MM.1S (cell line): ENCODE results near the gene STYX.

Experiments
- DNase-seq: peaks from one replicate; pipeline ENCODE4 v3.0.0-alpha.2; 2015
- H2AFZ ChIP-seq: fragments of 300-600 bp; sonication (generic); 2 replicates; pipeline ENCODE4 v1.6.0; 2016; ENCODE audit warnings: antibody characterized with exemption, low read length
- H3F3A ChIP-seq: fragments of 300-600 bp; sonication (generic); 2 replicates; pipeline ENCODE4 v1.6.1; 2016; ENCODE audit warnings: mild to moderate bottlenecking, antibody characterized with exemption, low read length, moderate library complexity, mixed read lengths; ENCODE audit not compliant: insufficient read depth
- H3K27ac ChIP-seq: fragments of 300-600 bp; sonication (generic); 2 replicates; pipeline ENCODE4 v1.5.1; 2016; ENCODE audit warnings: mild to moderate bottlenecking, low read length
- H3K27me3 ChIP-seq: fragments of 300-600 bp; sonication (generic); replicated peaks from 2 replicates; pipeline ENCODE4 v1.6.0; 2016; ENCODE audit warnings: low read length; ENCODE audit not compliant: insufficient read depth
- H3K36me3 ChIP-seq: fragments of 300-600 bp; sonication (generic); replicated peaks from 2 replicates; pipeline ENCODE4 v1.6.1; 2016; ENCODE audit warnings: mild to moderate bottlenecking, low read length, mixed read lengths; ENCODE audit not compliant: insufficient read depth
- H3K4me1 ChIP-seq: fragments of 300-600 bp; sonication (generic); 2 replicates; pipeline ENCODE4 v1.6.1; 2016; ENCODE audit warnings: low read length, mixed read lengths
- H3K4me2 ChIP-seq: fragments of 300-600 bp; sonication (generic); 2 replicates; pipeline ENCODE4 v1.6.0; 2016; ENCODE audit warnings: low read depth, low read length
- H3K4me3 ChIP-seq: fragments of 300-600 bp; sonication (generic); 2 replicates; pipeline ENCODE4 v1.5.1; 2016; ENCODE audit warnings: low read length, mixed read lengths
- H3K79me2 ChIP-seq: fragments of 300-600 bp; sonication (generic); 2 replicates; pipeline ENCODE4 v1.6.1; 2016; ENCODE audit warnings: mixed run types, low read length, mixed read lengths
- H3K9ac ChIP-seq: fragments of 300-600 bp; sonication (generic); 2 replicates; pipeline ENCODE4 v1.6.1; 2016; ENCODE audit warnings: low read length, mixed read lengths
- H3K9me2 ChIP-seq: fragments of 300-600 bp; sonication (generic); replicated peaks from 2 replicates; pipeline ENCODE4 v1.6.1; 2016; ENCODE audit warnings: mild to moderate bottlenecking, low read length, mixed read lengths; ENCODE audit not compliant: insufficient read depth
- H3K9me3 ChIP-seq: fragments of 300-600 bp; sonication (generic); replicated peaks from 2 replicates; pipeline ENCODE4 v1.6.1; 2016; ENCODE audit warnings: mild to moderate bottlenecking, low read length, mixed read lengths; ENCODE audit not compliant: insufficient read depth
- H4K20me1 ChIP-seq: fragments of 300-600 bp; sonication (generic); 2 replicates; pipeline ENCODE4 v1.6.1; 2016; ENCODE audit warnings: mild to moderate bottlenecking, low read length, moderate library complexity, mixed read lengths; ENCODE audit not compliant: insufficient read depth
- EZH2 ChIP-seq: fragments of 300-600 bp; sonication (generic); optimal IDR thresholded peaks from 2 replicates; pipeline ENCODE3; 2017; ENCODE audit warnings: low read depth, mild to moderate bottlenecking, antibody characterized with exemption, low read length, mixed read lengths
- EZH2phosphoT487 ChIP-seq: fragments of 300-600 bp; sonication (generic); IDR thresholded peaks from 2 replicates; pipeline ENCODE4 v1.6.1; 2018; ENCODE audit warnings: antibody characterized with exemption, low read length
- TF ChIP-seq, protein P1 (sequence below): fragments of 300-600 bp; sonication (generic); IDR thresholded peaks from 2 replicates; pipeline ENCODE4 v1.5.1; 2016; ENCODE audit warnings: antibody characterized with exemption, low read length, mixed read lengths

Gene STYX

GRCh38 chr14:52700701-52701172 is 29.2 kb upstream of the STYX start:
- Histone ChIP-seq H4K20me1 (no peaks in the 10 kb centered on the region), H3K9me2 (no peaks in the 10 kb centered on the region), H2AFZ (no peak overlapping the region), H3K9ac (no peak overlapping the region), H3K4me1 (no peaks in the 10 kb centered on the region), H3K4me2 (no peak overlapping the region), H3F3A (no peaks in the 10 kb centered on the region), H3K79me2 (no peaks in the 10 kb centered on the region), H3K27ac (no peak overlapping the region), H3K4me3 (no peak overlapping the region), H3K9me3 (no peaks in the 10 kb centered on the region), H3K36me3 (no peaks in the 10 kb centered on the region), H3K27me3 (no peaks in the 10 kb centered on the region)
- no peak for DNase-seq
- TF ChIP-seq, protein P1, sequence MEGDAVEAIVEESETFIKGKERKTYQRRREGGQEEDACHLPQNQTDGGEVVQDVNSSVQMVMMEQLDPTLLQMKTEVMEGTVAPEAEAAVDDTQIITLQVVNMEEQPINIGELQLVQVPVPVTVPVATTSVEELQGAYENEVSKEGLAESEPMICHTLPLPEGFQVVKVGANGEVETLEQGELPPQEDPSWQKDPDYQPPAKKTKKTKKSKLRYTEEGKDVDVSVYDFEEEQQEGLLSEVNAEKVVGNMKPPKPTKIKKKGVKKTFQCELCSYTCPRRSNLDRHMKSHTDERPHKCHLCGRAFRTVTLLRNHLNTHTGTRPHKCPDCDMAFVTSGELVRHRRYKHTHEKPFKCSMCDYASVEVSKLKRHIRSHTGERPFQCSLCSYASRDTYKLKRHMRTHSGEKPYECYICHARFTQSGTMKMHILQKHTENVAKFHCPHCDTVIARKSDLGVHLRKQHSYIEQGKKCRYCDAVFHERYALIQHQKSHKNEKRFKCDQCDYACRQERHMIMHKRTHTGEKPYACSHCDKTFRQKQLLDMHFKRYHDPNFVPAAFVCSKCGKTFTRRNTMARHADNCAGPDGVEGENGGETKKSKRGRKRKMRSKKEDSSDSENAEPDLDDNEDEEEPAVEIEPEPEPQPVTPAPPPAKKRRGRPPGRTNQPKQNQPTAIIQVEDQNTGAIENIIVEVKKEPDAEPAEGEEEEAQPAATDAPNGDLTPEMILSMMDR = no peak
- no peak for TF ChIP-seq EZH2

DNA sequence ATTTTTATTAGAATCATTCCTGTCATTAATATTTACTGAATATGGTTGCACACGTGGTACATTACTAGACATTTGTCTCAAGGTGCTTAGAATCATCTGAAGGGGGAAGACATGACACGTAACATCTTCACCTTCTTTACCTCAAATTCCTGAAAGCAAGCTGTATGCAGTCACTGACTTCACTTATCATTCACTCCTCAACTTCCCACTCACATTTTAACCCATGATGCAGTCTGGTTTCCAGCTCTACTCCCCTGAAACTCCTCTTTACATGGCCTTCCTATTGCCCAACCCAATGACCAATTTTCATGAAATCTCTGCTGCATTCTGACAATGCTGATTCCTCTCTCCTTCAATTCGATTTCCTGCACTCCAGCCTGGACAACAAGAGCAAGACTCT is 28.7 kb upstream of the STYX start:
- Histone ChIP-seq H3K4me2 (no peak overlapping the region), H4K20me1 (no peaks in the 10 kb centered on the region), H3K27ac (no peak overlapping the region), H3K9me3 (no peaks in the 10 kb centered on the region), H2AFZ (no peak overlapping the region), H3K36me3 (no peaks in the 10 kb centered on the region), H3K79me2 (no peaks in the 10 kb centered on the region), H3K4me1 (no peaks in the 10 kb centered on the region), H3K9ac (no peak overlapping the region), H3K27me3 (no peaks in the 10 kb centered on the region), H3K4me3 (no peak overlapping the region), H3K9me2 (no peaks in the 10 kb centered on the region), H3F3A (no peaks in the 10 kb centered on the region)
- no peak for DNase-seq
- TF ChIP-seq, protein P1 = no peak
- TF ChIP-seq EZH2phosphoT487 (no peak), EZH2 (no peak)

DNA sequence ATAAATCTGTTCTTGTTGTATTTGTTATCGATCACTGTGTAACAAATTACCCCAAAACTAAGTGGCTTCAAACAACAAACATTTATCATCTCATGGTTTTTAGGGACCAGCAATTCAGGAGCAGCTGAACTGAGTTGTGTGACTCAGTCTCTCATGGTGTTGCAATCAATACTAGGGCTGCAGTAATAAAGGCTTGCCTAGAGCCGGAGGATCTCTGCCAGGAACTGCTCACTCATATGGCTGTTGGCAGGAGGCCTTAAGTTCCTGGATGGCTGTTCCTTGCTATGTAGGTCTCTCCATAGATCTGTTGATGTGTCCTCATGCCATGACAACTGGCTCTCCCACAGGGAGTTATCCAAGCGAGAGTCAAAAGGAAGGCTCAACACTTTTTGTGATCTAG is 26.7 kb upstream of the STYX start:
- Histone ChIP-seq H3K79me2 (peaks cover 13% of the 10 kb centered on the region), H3K9ac (no peak overlapping the region), H3K27me3 (no peaks in the 10 kb centered on the region), H3K9me2 (no peaks in the 10 kb centered on the region), H3K27ac (no peak overlapping the region), H3K9me3 (no peaks in the 10 kb centered on the region), H3K4me1 (no peaks in the 10 kb centered on the region), H3K4me2 (no peak overlapping the region), H3F3A (no peaks in the 10 kb centered on the region), H3K4me3 (no peak overlapping the region), H2AFZ (no peak overlapping the region), H4K20me1 (no peaks in the 10 kb centered on the region), H3K36me3 (no peaks in the 10 kb centered on the region)
- TF ChIP-seq EZH2 = no peak
- TF ChIP-seq, protein P1 = no peak
- no peak for TF ChIP-seq EZH2phosphoT487
- no peak for DNase-seq

GRCh38 chr14:52703664-52704063 is 26.3 kb upstream of the STYX start:
- H4K20me1 ChIP-seq = no peaks in the 10 kb centered on the region
- DNase-seq = no peak
- H3K4me1 ChIP-seq = no peaks in the 10 kb centered on the region
- no peaks in the 10 kb centered on the region for H3F3A ChIP-seq
- TF ChIP-seq, protein P1 = no peak
- TF ChIP-seq EZH2 (no peak), EZH2phosphoT487 (no peak)
- no peaks in the 10 kb centered on the region for H3K9me3 ChIP-seq
- no peaks in the 10 kb centered on the region for H3K27me3 ChIP-seq
- no peaks in the 10 kb centered on the region for H3K9me2 ChIP-seq
- no peak overlapping the region for H2AFZ ChIP-seq
- H3K9ac ChIP-seq = no peak overlapping the region
- H3K79me2 ChIP-seq = peaks cover 17% of the 10 kb centered on the region
- no peak overlapping the region for H3K4me3 ChIP-seq
- H3K36me3 ChIP-seq = no peaks in the 10 kb centered on the region
- H3K27ac ChIP-seq = no peak overlapping the region
- no peak overlapping the region for H3K4me2 ChIP-seq
